Measurements from ENCODE around the gene OMA1.

The OMA1 gene

DNA sequence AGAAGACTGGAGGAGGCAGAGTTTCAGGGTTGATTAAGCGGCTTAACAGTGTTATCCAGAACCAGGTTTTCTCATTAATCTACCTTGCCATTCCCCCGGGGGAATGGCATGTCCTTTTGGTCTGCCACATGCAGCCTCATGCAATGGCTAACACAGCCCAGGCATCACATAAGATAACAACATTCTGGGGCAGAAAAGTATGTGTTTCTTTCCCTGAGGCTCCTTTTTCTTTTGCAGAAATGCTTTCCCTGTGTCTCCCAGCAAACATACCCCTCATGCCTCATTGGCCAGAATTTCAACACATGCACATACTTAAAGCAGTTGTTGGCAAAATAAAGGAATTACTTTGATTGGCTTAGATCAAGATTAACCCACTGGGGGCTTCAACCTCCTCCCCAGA lies 98.6 kb downstream of the OMA1 start:
- Histone ChIP-seq H3K4me1 (ENCODE audit: insufficient read depth, insufficient read length) (no peaks in the 10 kb centered on the region), H3K9ac (ENCODE audit: insufficient read length, low read depth) (no peak overlapping the region), H3K27me3 (ENCODE audit: insufficient read depth, insufficient read length) (no peaks in the 10 kb centered on the region), H3K4me3 (ENCODE audit: insufficient read length, low read depth) (no peak overlapping the region), H3K9me3 (ENCODE audit: insufficient read depth, low read length) (no peaks in the 10 kb centered on the region), H3K36me3 (ENCODE audit: insufficient read depth, insufficient read length, low read length) (no peaks in the 10 kb centered on the region)
- DNase-seq (ENCODE audit: low read depth, low spot score) = no peak
- TF ChIP-seq YY1 (IDR thresholded peaks at IDR 0.05; ENCODE audit: insufficient read depth, insufficient read length) (no peak), SUZ12 (IDR thresholded peaks at IDR 0.05; ENCODE audit: extremely low read depth, insufficient read depth, insufficient read length) (no peak), ZNF274 (IDR thresholded peaks at IDR 0.05; ENCODE audit: low read depth, low read length) (no peak)

DNA sequence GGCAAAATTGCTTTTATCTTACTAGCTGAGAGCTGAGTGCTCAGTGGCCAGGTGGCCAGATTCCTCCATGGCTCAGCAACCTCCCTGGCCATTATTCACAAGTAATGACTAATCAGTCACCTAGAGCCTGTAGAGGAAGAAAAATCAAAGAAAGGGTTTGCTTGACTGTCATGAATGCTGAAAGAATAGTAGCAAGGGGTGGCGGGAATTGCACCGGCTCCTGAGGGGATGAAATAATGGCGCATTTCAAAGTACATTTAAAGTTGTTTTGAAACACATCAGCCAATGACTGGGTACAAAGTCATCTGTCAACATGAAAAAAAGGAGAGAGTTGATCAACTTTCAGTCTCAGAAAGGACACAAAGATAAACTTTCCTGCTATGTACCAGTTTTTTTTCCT lies 99.5 kb downstream of the OMA1 start:
- Histone ChIP-seq H3K27me3 (ENCODE audit: insufficient read depth, insufficient read length) (no peaks in the 10 kb centered on the region), H3K9ac (ENCODE audit: insufficient read length, low read depth) (no peak overlapping the region), H3K36me3 (ENCODE audit: insufficient read depth, insufficient read length, low read length) (no peaks in the 10 kb centered on the region), H3K9me3 (ENCODE audit: insufficient read depth, low read length) (no peaks in the 10 kb centered on the region), H3K4me3 (ENCODE audit: insufficient read length, low read depth) (no peak overlapping the region), H3K4me1 (ENCODE audit: insufficient read depth, insufficient read length) (no peaks in the 10 kb centered on the region)
- TF ChIP-seq YY1 (IDR thresholded peaks at IDR 0.05; ENCODE audit: insufficient read depth, insufficient read length) = no peak
- no peak for TF ChIP-seq SUZ12 (IDR thresholded peaks at IDR 0.05; ENCODE audit: extremely low read depth, insufficient read depth, insufficient read length)
- no peak for TF ChIP-seq ZNF274 (IDR thresholded peaks at IDR 0.05; ENCODE audit: low read depth, low read length)
- DNase-seq (ENCODE audit: low read depth, low spot score) = no peak

- no peaks in the 10 kb centered on the region for H3K36me3 ChIP-seq (ENCODE audit: insufficient read depth, insufficient read length, low read length)
- H3K4me3 ChIP-seq (ENCODE audit: insufficient read length, low read depth) = no peak overlapping the region
- H3K9ac ChIP-seq (ENCODE audit: insufficient read length, low read depth) = no peak overlapping the region
- no peak for TF ChIP-seq YY1 (IDR thresholded peaks at IDR 0.05; ENCODE audit: insufficient read depth, insufficient read length)
- no peak for TF ChIP-seq ZNF274 (IDR thresholded peaks at IDR 0.05; ENCODE audit: low read depth, low read length)
- no peak for TF ChIP-seq SUZ12 (IDR thresholded peaks at IDR 0.05; ENCODE audit: extremely low read depth, insufficient read depth, insufficient read length)
- no peak for DNase-seq (ENCODE audit: low read depth, low spot score)
- no peaks in the 10 kb centered on the region for H3K9me3 ChIP-seq (ENCODE audit: insufficient read depth, low read length)
- H3K27me3 ChIP-seq (ENCODE audit: insufficient read depth, insufficient read length) = no peaks in the 10 kb centered on the region
- no peaks in the 10 kb centered on the region for H3K4me1 ChIP-seq (ENCODE audit: insufficient read depth, insufficient read length)
These were observed 100.2 kb downstream of the OMA1 start for GRCh38 chr1:58446368-58446767.

DNA sequence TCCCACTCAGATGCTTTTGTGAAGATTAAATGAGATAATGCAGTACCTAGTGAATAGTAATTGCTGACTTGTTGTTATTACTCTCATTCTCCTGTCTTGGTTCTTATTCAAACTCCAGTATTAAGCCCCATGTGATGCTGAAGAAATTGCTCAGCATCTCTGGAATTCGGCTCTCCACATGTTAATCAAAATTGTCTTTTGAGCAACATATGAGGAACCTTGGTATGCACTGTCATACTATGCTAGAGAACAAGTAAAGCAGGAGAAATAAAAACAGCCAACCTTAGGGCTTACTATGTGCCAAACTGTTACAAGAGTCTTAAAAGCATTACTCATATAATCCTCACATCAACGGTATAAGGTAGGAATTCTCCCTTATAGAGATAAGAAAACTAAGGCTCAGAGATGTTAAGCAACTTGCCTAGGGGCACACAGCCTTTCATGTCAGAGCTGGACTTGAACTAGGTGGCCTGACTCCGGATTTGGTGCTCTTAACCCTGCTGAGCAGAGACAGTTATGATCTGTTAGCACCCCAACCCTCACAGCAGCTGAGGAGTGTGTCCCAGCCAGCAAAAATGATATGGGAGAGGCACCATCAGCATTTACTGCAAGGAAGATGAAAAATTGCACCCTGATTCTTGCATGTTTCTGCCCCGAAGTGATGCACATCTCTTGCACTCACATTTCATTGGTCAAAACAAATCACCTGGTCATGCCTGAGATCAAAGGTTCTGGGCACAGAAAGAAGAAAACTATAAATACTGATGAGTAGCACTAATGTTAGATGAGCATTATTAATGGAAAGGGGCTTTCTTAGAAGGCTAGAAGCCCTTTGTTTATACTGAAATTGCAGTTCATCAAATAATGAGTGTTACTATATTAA lies 102.3 kb downstream of the OMA1 start:
- Histone ChIP-seq H3K27me3 (ENCODE audit: insufficient read depth, insufficient read length) (no peaks in the 10 kb centered on the region), H3K4me3 (ENCODE audit: insufficient read length, low read depth) (no peak overlapping the region), H3K4me1 (ENCODE audit: insufficient read depth, insufficient read length) (no peaks in the 10 kb centered on the region), H3K36me3 (ENCODE audit: insufficient read depth, insufficient read length, low read length) (no peaks in the 10 kb centered on the region), H3K9me3 (ENCODE audit: insufficient read depth, low read length) (no peaks in the 10 kb centered on the region), H3K9ac (ENCODE audit: insufficient read length, low read depth) (no peak overlapping the region)
- no peak for DNase-seq (ENCODE audit: low read depth, low spot score)
- TF ChIP-seq ZNF274 (IDR thresholded peaks at IDR 0.05; ENCODE audit: low read depth, low read length) (no peak), SUZ12 (IDR thresholded peaks at IDR 0.05; ENCODE audit: extremely low read depth, insufficient read depth, insufficient read length) (no peak), YY1 (IDR thresholded peaks at IDR 0.05; ENCODE audit: insufficient read depth, insufficient read length) (no peak)

DNA sequence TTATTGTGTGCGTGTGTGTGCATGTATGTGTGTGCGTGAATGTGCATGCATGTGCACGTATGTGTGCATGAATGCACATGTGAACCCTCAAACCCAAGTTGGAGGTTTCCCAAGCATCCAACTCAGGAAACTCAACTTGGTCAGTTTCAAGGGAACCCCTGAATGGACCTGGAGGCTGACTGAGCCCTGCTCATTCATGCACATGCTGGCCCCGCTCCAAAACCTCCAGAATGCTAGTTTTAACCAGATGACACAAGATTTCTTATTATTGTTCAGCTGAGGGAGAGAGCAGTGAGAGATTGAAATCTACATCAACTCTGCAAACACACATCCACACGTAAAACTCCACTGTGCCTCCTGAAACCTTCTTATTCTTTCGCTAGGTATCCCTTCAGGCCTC lies 104.4 kb downstream of the OMA1 start:
- Histone ChIP-seq H3K9ac (ENCODE audit: insufficient read length, low read depth) (no peak overlapping the region), H3K36me3 (ENCODE audit: insufficient read depth, insufficient read length, low read length) (no peaks in the 10 kb centered on the region), H3K27me3 (ENCODE audit: insufficient read depth, insufficient read length) (no peaks in the 10 kb centered on the region), H3K9me3 (ENCODE audit: insufficient read depth, low read length) (no peaks in the 10 kb centered on the region), H3K4me1 (ENCODE audit: insufficient read depth, insufficient read length) (peaks cover 3% of the 10 kb centered on the region), H3K4me3 (ENCODE audit: insufficient read length, low read depth) (no peak overlapping the region)
- no peak for DNase-seq (ENCODE audit: low read depth, low spot score)
- no peak for TF ChIP-seq SUZ12 (IDR thresholded peaks at IDR 0.05; ENCODE audit: extremely low read depth, insufficient read depth, insufficient read length)
- TF ChIP-seq ZNF274 (IDR thresholded peaks at IDR 0.05; ENCODE audit: low read depth, low read length) = no peak

- no peaks in the 10 kb centered on the region for H3K27me3 ChIP-seq (ENCODE audit: insufficient read depth, insufficient read length)
- no peaks in the 10 kb centered on the region for H3K9me3 ChIP-seq (ENCODE audit: insufficient read depth, low read length)
- TF ChIP-seq YY1 (IDR thresholded peaks at IDR 0.05; ENCODE audit: insufficient read depth, insufficient read length) (no peak), ZNF274 (IDR thresholded peaks at IDR 0.05; ENCODE audit: low read depth, low read length) (no peak), SUZ12 (IDR thresholded peaks at IDR 0.05; ENCODE audit: extremely low read depth, insufficient read depth, insufficient read length) (no peak)
- no peak overlapping the region for H3K4me3 ChIP-seq (ENCODE audit: insufficient read length, low read depth)
- H3K4me1 ChIP-seq (ENCODE audit: insufficient read depth, insufficient read length) = peaks cover 3% of the 10 kb centered on the region
- DNase-seq (ENCODE audit: low read depth, low spot score) = no peak
- H3K9ac ChIP-seq (ENCODE audit: insufficient read length, low read depth) = no peak overlapping the region
- no peaks in the 10 kb centered on the region for H3K36me3 ChIP-seq (ENCODE audit: insufficient read depth, insufficient read length, low read length)
These were observed 104.8 kb downstream of the OMA1 start for GRCh38 chr1:58441699-58442098.

- Histone ChIP-seq H3K36me3 (ENCODE audit: insufficient read depth, insufficient read length, low read length) (no peaks in the 10 kb centered on the region), H3K4me3 (ENCODE audit: insufficient read length, low read depth) (no peak overlapping the region), H3K4me1 (ENCODE audit: insufficient read depth, insufficient read length) (peaks cover 3% of the 10 kb centered on the region), H3K9ac (ENCODE audit: insufficient read length, low read depth) (no peak overlapping the region), H3K9me3 (ENCODE audit: insufficient read depth, low read length) (no peaks in the 10 kb centered on the region), H3K27me3 (ENCODE audit: insufficient read depth, insufficient read length) (no peaks in the 10 kb centered on the region)
- DNase-seq (ENCODE audit: low read depth, low spot score) = no peak
- TF ChIP-seq YY1 (IDR thresholded peaks at IDR 0.05; ENCODE audit: insufficient read depth, insufficient read length) (no peak), SUZ12 (IDR thresholded peaks at IDR 0.05; ENCODE audit: extremely low read depth, insufficient read depth, insufficient read length) (no peak), ZNF274 (IDR thresholded peaks at IDR 0.05; ENCODE audit: low read depth, low read length) (no peak)
These were observed 105.8 kb downstream of the OMA1 start for GRCh38 chr1:58440696-58441095.
